ENCODE results near the gene TRPM5.

The TRPM5 gene

DNA sequence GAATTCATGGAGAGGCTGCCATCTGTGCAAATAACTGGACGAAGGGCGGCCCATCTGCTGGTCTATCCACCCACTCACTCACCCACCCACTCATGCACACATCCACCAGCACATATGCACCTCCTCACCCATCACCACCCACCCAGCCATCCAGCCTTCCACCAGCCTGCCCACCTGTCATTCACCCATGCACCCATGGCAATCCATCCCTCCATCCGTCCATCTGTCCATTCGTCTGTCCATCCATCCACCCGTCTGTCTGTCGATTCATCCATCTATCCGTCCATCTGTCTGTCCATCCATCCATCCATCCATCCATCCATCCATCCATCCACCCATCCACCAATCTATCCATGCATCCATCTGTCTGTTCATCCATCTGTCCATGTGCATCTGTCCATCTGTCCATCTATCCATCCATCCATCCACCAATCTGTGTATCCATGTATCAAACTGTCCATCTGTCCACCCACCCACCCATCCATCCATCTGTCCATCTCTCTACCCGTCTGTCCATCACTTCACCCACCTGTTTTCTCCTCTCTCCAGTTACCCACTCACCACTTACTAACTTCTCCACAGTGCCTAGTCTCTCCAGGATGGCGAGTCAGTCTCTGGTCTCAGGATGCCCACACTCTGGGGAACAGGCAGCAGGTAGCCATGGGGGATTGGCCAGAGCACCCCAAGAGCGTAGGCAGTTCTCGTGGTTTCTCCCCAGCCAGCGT lies 8.9 kb downstream of the TRPM5 start:
- DNase-seq: no peak

- DNase-seq: no peak
Measured at GRCh38 chr11:2434506-2435255, 9.6 kb downstream of the TRPM5 start.

DNA sequence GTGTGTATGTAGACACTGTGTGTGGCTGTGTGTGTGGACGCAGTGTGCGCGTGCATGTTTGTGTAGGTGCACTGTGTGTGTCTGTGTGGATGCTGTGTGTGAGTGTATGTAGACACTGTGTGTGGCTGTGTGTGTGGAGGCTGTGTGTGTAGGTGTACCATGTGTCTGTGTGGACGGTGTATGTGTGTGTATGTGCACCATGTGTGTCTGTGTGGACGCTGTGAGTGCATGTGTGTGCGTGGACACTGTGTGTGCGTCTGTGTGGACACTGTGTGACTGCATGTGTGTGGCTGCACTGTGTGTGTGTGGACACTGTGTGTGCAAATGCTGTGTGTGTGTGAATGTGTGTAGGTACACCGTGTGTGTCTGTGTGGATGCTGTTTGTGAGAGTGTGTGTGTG lies 10.3 kb downstream of the TRPM5 start:
- no peak for DNase-seq

DNA sequence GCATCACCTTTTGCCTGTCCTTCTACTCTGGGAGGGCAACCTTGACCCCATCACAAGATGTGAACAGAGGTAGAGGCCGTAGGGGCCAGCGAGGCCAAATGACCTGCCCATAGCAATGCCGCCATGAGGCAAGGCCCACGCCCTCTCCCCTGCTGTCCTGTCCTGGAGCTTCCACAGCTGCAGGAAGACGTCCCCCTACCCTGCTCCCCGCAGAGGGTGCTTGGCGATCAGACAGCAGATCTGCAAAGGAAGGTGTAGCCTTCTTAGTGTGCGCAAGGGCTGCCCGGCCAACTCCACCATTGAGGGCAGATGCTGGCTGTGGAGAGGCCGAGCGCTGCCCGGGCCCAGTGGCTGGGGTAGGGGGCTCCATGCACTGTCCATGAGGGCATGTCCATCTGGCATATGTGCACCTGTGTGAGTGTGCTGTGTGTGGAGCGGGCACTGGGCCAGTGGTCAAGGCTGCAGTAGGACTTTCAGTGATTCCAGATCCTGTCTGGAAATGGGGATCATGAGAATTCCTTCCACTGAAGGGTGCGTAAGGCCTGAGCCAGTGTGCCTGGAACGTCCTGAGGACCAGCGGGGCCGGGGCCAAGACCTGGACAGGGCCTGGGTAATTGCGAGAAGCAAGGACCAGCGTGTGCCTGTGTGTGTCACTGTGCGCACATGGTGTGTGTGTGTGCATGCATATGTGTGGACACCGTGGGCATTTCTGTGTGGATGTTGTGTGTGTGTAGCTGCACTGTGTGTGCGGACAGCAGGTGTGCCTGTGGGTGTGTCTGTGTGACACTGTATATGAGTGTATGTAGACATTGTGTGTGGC lies 11.0 kb downstream of the TRPM5 start:
- no peak for DNase-seq

DNA sequence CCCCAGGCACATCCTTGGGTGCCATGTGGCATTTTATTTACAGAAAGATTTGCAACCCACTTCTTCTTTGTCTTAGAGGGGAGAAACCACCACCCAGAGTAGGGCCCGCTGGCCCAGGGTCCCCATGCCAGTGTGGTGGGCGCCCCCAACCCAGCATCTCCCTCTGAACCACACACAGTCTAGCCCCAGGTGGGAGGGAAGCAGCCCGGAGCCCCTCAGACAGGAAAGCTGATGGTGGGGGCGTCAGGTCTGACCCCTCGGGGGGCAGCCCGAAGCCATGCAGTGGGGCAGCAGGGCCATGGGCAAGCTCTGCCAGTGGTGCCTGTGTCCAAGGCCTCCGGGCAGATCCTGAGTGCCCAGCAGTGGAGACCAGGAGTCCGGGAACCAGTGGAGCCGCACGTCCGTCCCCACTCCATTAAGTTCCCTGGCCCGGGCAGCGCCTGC lies 11.7 kb downstream of the TRPM5 start:
- DNase-seq: no peak

DNA sequence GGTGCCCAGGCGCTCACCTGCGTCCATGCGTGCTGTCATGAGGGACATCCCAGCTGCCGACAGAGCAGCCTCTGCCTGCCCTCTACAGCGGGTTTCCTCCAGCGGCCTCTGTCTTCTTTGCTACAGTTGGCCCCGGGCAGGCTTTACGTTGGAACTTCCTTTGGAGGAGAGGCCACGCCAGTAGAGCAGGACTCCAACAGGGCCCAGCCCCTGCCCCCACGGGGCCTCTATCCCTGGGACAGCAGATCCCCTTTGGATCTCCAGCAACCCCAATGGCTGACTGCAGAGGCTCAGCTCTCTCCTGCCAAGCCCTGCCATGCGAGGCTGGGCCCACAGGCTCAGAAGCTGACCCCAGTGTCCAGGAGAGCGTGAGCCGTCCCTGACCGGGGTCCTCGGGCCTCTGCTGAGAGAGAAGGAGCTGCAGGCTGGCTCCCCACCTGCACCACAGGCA lies 12.1 kb downstream of the TRPM5 start:
- DNase-seq: no peak

GRCh38 chr11:2431395-2431794 lies 12.9 kb downstream of the TRPM5 start:
- DNase-seq: no peak

- DNase-seq: peak; percentile 92
Measured at GRCh38 chr11:2428322-2428795, 16.0 kb downstream of the TRPM5 start.

GRCh38 chr11:2427721-2428321 lies 16.5 kb downstream of the TRPM5 start:
- no peak for DNase-seq

GRCh38 chr11:2426826-2427521 lies 17.3 kb downstream of the TRPM5 start:
- DNase-seq: no peak

GRCh38 chr11:2426221-2426620 lies 18.1 kb downstream of the TRPM5 start:
- no peak for DNase-seq

DNA sequence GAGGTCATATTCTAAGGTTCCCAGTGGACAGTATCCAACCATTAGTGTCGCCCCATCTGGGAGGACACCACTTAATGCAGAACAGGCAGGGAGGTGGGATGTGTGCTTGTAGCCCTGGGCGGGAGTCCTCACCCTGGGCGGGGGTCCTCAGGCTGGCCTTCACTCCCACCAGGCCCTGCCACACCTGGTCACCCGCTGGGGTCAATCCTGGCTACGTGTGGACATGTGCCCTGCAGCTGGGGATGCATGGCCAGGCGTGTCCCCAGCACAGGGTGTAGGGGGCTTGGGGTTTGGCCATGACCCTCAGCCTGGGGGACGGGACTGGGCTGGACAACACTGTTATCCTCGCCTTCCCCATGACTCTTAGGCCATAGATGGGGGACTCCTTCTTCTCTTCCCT lies 18.8 kb downstream of the TRPM5 start:
- DNase-seq: no peak

- no peak for DNase-seq
Measured at GRCh38 chr11:2424811-2425495, 19.4 kb downstream of the TRPM5 start.

DNA sequence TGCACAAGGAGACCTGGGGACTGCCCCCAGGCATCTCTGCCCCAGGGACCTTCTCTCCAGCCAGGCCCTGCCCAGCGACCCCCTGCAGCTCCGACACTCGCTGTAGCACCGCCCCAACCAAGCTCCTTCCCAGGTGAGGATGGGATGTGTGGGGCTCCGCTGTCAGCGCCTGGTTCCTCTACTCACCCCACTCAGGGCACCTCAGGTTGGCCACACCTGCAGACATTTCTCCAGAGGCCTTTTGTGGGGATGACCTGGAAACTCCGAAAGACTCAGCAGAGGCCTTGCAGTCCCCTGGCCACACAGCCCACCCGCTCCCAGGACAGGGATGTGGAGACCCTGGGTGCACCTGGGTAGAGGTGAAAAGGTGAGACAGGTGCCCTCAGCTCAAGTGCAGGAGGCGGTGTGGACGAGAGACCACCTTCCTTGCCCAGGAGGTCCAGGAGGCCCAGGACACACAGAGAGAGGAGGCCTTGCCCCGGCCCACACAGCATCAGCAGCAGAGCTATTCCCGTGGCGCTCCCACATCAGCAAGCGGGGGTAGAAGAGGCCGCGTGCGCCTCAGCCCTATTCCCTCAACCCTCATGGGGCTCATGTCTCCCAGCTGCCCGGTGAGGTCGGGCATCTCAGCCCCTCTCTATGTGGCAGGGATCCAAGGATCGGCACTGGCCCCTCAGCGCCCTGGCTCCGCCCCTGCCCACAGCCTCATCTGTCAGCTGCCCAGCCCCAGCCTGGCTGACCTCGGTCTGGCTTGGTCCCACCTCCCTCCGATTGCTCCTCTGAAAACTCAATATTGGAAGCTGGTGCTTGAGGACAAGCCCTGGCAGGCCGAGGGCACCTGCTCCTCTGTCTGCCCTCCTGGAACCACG lies 20.9 kb downstream of the TRPM5 start:
- no peak for DNase-seq

DNA sequence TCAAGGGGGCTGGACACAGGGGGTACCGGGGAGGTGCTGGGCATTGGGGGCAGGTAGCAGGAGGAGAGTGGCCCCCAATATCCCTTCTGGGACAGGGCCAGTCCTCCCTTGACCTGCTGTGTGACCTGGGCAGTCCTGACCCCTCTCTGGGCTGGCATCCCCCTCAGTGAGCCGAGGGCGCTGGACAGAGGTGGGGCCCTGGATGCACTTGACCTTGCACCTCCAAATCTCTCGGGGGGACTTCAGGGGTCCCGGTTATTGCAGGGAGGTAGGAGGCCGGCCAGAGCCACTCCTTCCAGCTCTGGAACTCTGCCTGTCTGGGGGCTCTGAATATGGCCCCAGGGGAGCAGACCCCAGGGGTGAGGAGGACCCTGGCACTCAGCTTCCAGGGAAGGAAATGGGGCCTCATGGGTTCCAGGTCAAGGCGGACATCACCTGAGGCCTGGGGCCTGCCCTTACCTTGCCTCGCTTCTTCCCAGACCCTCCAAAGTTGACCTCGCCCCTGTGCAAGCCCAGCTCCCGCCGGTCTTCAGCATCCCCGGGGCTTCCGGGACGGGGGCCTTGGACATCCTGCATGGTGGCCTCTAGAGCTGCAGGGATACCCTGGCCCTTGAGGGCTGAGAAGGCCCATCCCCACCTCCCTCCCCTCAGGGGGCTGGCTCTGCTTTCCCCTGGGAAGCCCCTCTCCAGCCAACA lies 21.7 kb downstream of the TRPM5 start:
- DNase-seq: no peak

GRCh38 chr11:2421996-2422395 lies 22.3 kb downstream of the TRPM5 start:
- DNase-seq: no peak

GRCh38 chr11:2421226-2421994 lies 22.9 kb downstream of the TRPM5 start:
- DNase-seq: no peak

DNA sequence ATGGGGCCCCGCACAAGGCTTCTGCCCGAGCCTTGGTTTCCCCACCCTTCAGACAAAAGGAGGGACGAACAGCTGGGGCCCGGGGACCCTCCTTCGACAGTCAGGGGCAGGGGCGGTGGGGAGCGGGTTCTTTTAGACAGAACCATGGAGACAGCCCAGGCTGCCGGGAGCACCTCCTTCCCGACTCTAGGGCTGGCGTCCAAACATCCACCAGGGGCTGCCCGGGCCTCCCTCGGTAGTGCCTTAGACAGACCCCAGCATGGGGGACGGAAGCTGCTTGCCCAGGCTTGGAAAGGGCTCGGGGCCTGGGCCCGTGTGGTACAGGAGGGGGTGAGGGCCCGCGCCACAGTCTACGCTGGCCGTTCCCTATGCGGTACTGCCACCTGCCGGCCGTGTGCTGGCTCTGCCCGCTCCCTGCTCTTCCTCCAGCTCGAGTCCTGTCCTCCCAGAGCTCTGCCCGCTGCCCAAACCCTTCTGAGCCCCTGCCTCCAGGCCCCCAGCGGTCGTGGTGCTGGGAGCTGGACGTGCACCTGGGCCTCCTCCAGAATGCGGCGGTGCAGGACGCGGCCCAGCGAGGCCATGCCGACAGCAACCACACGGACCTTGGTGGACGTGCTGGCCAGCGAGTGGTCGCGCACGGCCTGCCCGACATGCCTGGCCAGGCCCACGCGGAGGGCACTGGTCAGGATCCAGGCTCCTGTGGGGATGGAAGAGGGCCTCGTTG lies 23.6 kb downstream of the TRPM5 start:
- DNase-seq: peak; percentile 80

Measured in CD4-positive, alpha-beta T cell treated with Interleukin-6 for 4 hours (primary cell).